ENCODE data around the gene HOTAIR.

GRCh38 chr12:53977596-53978445 lies 3.1 kb upstream of the HOTAIR start:
- TF ChIP-seq CTCF (IDR thresholded peaks at IDR 0.05) (no peak), EZH2 (IDR thresholded peaks at IDR 0.05) (peak; percentile 18)

All from neural progenitor cell (in vitro differentiated cells).